ENCODE data around the gene MED26.

MED26 gene

GRCh38 chr19:16588824-16589577 lies 39.0 kb downstream of the MED26 start:
- no peak for DNase-seq (ENCODE audit: low read depth in 2 of 2)

- DNase-seq (ENCODE audit: low read depth in 2 of 2) = no peak
Observed at GRCh38 chr19:16587833-16588823, 39.9 kb downstream of the MED26 start.

- DNase-seq (ENCODE audit: low read depth in 2 of 2) = peak in 1 of 2 donors; percentile 40
Observed at GRCh38 chr19:16586991-16587832, 40.8 kb downstream of the MED26 start.

- no peak for DNase-seq (ENCODE audit: low read depth in 2 of 2)
Observed at GRCh38 chr19:16586477-16586871, 41.5 kb downstream of the MED26 start.

- no peak for DNase-seq (ENCODE audit: low read depth in 2 of 2)
Observed at GRCh38 chr19:16585808-16586476, 42.1 kb downstream of the MED26 start.

- DNase-seq (ENCODE audit: low read depth in 2 of 2) = no peak
Observed at GRCh38 chr19:16585094-16585801, 42.8 kb downstream of the MED26 start.

GRCh38 chr19:16584248-16585093 lies 43.5 kb downstream of the MED26 start:
- DNase-seq (ENCODE audit: low read depth in 2 of 2) = peak; percentile 78 to 83

- no peak for DNase-seq (ENCODE audit: low read depth in 2 of 2)
Observed at GRCh38 chr19:16582486-16583261, 45.3 kb downstream of the MED26 start.

GRCh38 chr19:16581971-16582343 lies 46.0 kb downstream of the MED26 start:
- no peak for DNase-seq (ENCODE audit: low read depth in 2 of 2)

- no peak for DNase-seq (ENCODE audit: low read depth in 2 of 2)
Observed at GRCh38 chr19:16581145-16581970, 46.6 kb downstream of the MED26 start.

- DNase-seq (ENCODE audit: low read depth in 2 of 2) = no peak
Observed at GRCh38 chr19:16579381-16579780, 48.6 kb downstream of the MED26 start.

- DNase-seq (ENCODE audit: low read depth in 2 of 2) = no peak
Observed at GRCh38 chr19:16577531-16577985, 50.4 kb downstream of the MED26 start.

GRCh38 chr19:16576690-16577530 lies 51.1 kb downstream of the MED26 start:
- no peak for DNase-seq (ENCODE audit: low read depth in 2 of 2)

GRCh38 chr19:16575861-16576689 lies 51.9 kb downstream of the MED26 start:
- no peak for DNase-seq (ENCODE audit: low read depth in 2 of 2)

GRCh38 chr19:16575282-16575681 lies 52.7 kb downstream of the MED26 start:
- no peak for DNase-seq (ENCODE audit: low read depth in 2 of 2)

GRCh38 chr19:16573925-16574324 lies 54.1 kb downstream of the MED26 start:
- DNase-seq (ENCODE audit: low read depth in 2 of 2) = no peak

Data from activated CD8-positive, alpha-beta memory T cell treated with anti-CD3 and anti-CD28 coated beads for 4 hours (primary cell).